PC-3 (cell line): Measurements from ENCODE around the gene FCGR1A.
"Not testable (repeated sequence)": the region's sequence is repeated elsewhere in the genome, so short reads cannot be mapped to it uniquely, and the experiment has no call there.

Source experiments
- CTCF ChIP-seq: fragments of 300-600 bp; sonication (generic); conservative IDR thresholded peaks from 2 replicates; pipeline ENCODE4 v1.5.1; 2017; ENCODE audit warnings: antibody characterized with exemption, low read depth, mild to moderate bottlenecking, low read length
- EZH2 ChIP-seq: fragments of 300-600 bp; sonication (generic); IDR thresholded peaks from one replicate; pipeline ENCODE4 v1.6.1; 2017; ENCODE audit warnings: antibody characterized with exemption, mild to moderate bottlenecking, low read length; ENCODE audit not compliant: unreplicated experiment
- EZH2phosphoT487 ChIP-seq: fragments of 300-600 bp; sonication (generic); IDR thresholded peaks from 2 replicates; pipeline ENCODE4 v1.6.1; 2018; ENCODE audit warnings: mild to moderate bottlenecking, antibody characterized with exemption, low read length, borderline replicate concordance

DNA sequence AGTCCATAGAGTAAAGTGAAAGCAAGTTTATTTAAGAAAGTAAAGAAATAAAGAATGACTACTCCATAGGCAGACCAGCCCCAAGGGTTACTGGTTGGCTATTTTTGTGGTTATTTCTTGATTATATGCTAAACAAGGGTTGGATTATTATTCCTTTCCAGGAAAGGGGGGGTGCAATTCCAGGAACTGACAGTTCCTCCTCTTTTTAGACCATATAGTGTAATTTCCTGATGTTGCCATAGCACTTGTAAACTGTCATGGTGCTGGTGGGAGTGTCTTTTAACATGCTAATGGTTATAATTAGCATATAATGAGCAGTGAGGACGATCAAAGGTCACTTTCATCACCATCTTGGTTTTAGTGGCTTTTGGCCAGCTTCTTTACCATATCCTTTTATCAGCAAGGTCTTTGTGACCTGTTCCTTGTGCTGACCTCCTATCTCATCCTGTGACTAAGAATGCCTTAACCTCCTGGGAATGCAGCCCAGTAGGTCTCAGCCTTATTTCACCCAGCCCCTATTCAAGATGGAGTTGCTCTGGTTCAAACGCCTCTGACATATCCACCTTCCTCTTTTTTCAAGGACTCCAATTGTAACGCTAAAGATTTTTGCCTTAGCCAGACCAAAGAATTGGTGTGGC lies 6.9 kb upstream of the FCGR1A start:
- not testable (repeated sequence) for TF ChIP-seq CTCF, EZH2, EZH2phosphoT487
